K562 (cell line): ENCODE measurements around the gene SELENOK. TPM values are rescaled to one million over a fixed set of nuclear protein-coding genes. Genes with fewer than 3 reads are reported as not detected.

Experiments used
- ATAC-seq: fragments of 200-7000 bp; cut with Tn5 transposase; 3 replicates; pipeline ENCODE4 v1.9.1; 2020; ENCODE audit warnings: moderate library complexity
- BruUV-seq: library from RNA; stranded (reverse); fragments of 400-500 nt; replicated peaks from 2 replicates; lab custom pipeline; 2021; lab: Mats Ljungman, UMichigan
- CTCF ChIA-PET: fragments of 300-600 bp; formaldehyde crosslinking; extraction: SDS; loops from one replicate; lab custom pipeline; 2021; ENCODE audit warnings: low intra/inter-chr PET ratio; lab: Yijun Ruan, JAX
- POLR2A ChIA-PET: fragments of 300-600, 350-650 bp; sonication (Branson Sonifier 250); formaldehyde crosslinking; extraction: SDS; loops from one replicate; lab custom pipeline; 2021; ENCODE audit warnings: antibody characterized with exemption, inconsistent platforms; lab: Yijun Ruan, JAX
- DNase-seq, 4 experiments: peaks; one replicate each; pipeline versions ENCODE4 v3.0.0 to v3.0.0-alpha.2; 2011 to 2018; ENCODE audit warnings: low spot score in 3 of 4, mixed read lengths in 3 of 4; ENCODE audit errors: extremely low read depth in 1 of 4
- FAIRE-seq: peaks from 2 replicates; lab custom pipeline; 2011; peaks lifted over from hg19 to GRCh38; lab: Jason Lieb, UNC
- H2AFZ ChIP-seq: 2 replicates; pipeline ENCODE4 v1.6.0; 2011; ENCODE audit warnings: low read depth, low read length, control low read depth, inconsistent platforms
- H3K27ac ChIP-seq: fragments of 200-600 bp; 3 replicates; pipeline ENCODE4 v1.8.0; 2011; ENCODE audit warnings: low read depth, mild to moderate bottlenecking, control low read depth, inconsistent platforms, low read length, moderate library complexity, mixed read lengths; ENCODE audit errors: extremely low read depth
- H3K27me3 ChIP-seq, 2 experiments: fragments of 300-600 bp in 1 of 2; 2 replicates in 1 of 2; 3 replicates in 1 of 2; pipeline versions ENCODE4 v1.6.0 to v1.8.0; 2011; ENCODE audit warnings: inconsistent platforms in 2 of 2, low read length in 2 of 2, mild to moderate bottlenecking in 1 of 2, mixed read lengths in 1 of 2, moderate library complexity in 1 of 2; ENCODE audit not compliant: control insufficient read depth in 2 of 2, insufficient read depth in 2 of 2
- H3K36me3 ChIP-seq: fragments of 300-600 bp; 3 replicates; pipeline ENCODE4 v1.8.0; 2011; ENCODE audit warnings: mild to moderate bottlenecking, low read length, inconsistent platforms; ENCODE audit not compliant: control insufficient read depth, insufficient read depth
- H3K4me1 ChIP-seq, 2 experiments: fragments of 200-600 bp in 1 of 2; replicated peaks in 1 of 2; 2 replicates in 1 of 2; 3 replicates in 1 of 2; pipeline versions ENCODE4 v1.5.1 to v1.8.0; 2011; ENCODE audit warnings: inconsistent platforms in 2 of 2, low read length in 2 of 2, mild to moderate bottlenecking in 1 of 2, mixed read lengths in 1 of 2, moderate library complexity in 1 of 2; ENCODE audit not compliant: control insufficient read depth in 2 of 2, insufficient read depth in 2 of 2
- H3K4me2 ChIP-seq: 2 replicates; pipeline ENCODE4 v1.6.1; 2011; ENCODE audit warnings: low read length, control low read depth, inconsistent platforms, mixed read lengths; ENCODE audit not compliant: insufficient read depth
- H3K4me3 ChIP-seq: fragments of 200-600 bp; sonication (generic), shearing (Covaris generic); 2 replicates; pipeline ENCODE4 v1.5.1; 2016; ENCODE audit warnings: control low read depth, inconsistent platforms
- H3K79me2 ChIP-seq: fragments of 200-600 bp; 3 replicates; pipeline ENCODE4 v1.8.0; 2011; ENCODE audit warnings: low read length, inconsistent platforms; ENCODE audit not compliant: control insufficient read depth, insufficient read depth
- H3K9ac ChIP-seq, 2 experiments: 2 replicates each; pipeline versions ENCODE4 v1.6.0 to v1.6.1; 2011; ENCODE audit warnings: low read depth in 2 of 2, low read length in 2 of 2, control low read depth in 1 of 2, inconsistent platforms in 1 of 2, mild to moderate bottlenecking in 1 of 2, mixed read lengths in 1 of 2; ENCODE audit not compliant: insufficient read depth in 1 of 2
- H3K9me1 ChIP-seq: one replicate; pipeline ENCODE4 v1.6.0; 2011; ENCODE audit warnings: inconsistent platforms, mild to moderate bottlenecking, low read length, moderate library complexity; ENCODE audit not compliant: control insufficient read depth, insufficient read depth
- H3K9me3 ChIP-seq: replicated peaks from 2 replicates; pipeline ENCODE4 v1.5.1; 2011; ENCODE audit warnings: low read depth, low read length, inconsistent platforms; ENCODE audit not compliant: control insufficient read depth, insufficient read depth
- H4K20me1 ChIP-seq: replicated peaks from 2 replicates; pipeline ENCODE4 v1.6.1; 2011; ENCODE audit warnings: low read length, inconsistent platforms, mixed read lengths; ENCODE audit not compliant: control insufficient read depth, insufficient read depth
- ARID2 ChIP-seq: fragments of 450-650 bp; IDR thresholded peaks from 2 replicates; pipeline ENCODE4 v1.6.1; 2017; ENCODE audit warnings: antibody characterized with exemption, mild to moderate bottlenecking
- BMI1 ChIP-seq: fragments of 150-350 bp; IDR thresholded peaks from 2 replicates; pipeline ENCODE4 v1.6.1; 2014; ENCODE audit warnings: low read length
- CBFB ChIP-seq: sonication (generic); formaldehyde crosslinking; IDR thresholded peaks from 2 replicates; pipeline ENCODE4 v1.4.0; 2020; ENCODE audit warnings: mild to moderate bottlenecking, missing genetic modification reagents
- CHD1 ChIP-seq: fragments of 200-600 bp; sonication (generic); IDR thresholded peaks from one replicate; pipeline ENCODE4 v1.6.1; 2012; ENCODE audit warnings: mild to moderate bottlenecking, moderate library complexity, low read length, inconsistent platforms
- CXXC5 ChIP-seq: fragments of 250-450 bp; sonication (Bioruptor Pico); IDR thresholded peaks from 2 replicates; pipeline ENCODE4 v1.8.0; 2022; ENCODE audit warnings: inconsistent platforms, mild to moderate bottlenecking, moderate library complexity
- FOXJ3 ChIP-seq: sonication (generic); formaldehyde crosslinking; IDR thresholded peaks from 2 replicates; pipeline ENCODE4 v1.4.0; 2020; ENCODE audit warnings: mild to moderate bottlenecking, missing genetic modification reagents
- KDM2B ChIP-seq: fragments of 250-450 bp; sonication (Bioruptor Pico); IDR thresholded peaks from 2 replicates; pipeline ENCODE4 v1.8.0; 2021; ENCODE audit warnings: mild to moderate bottlenecking, moderate library complexity
- NFATC3 ChIP-seq: fragments of 450-650 bp; IDR thresholded peaks from 2 replicates; pipeline ENCODE4 v1.6.1; 2017; ENCODE audit warnings: mild to moderate bottlenecking
- NFYB ChIP-seq: IDR thresholded peaks from 2 replicates; pipeline ENCODE4 v1.6.1; 2011; ENCODE audit warnings: mild to moderate bottlenecking, moderate library complexity; ENCODE audit not compliant: insufficient read length; ENCODE audit errors: extremely low read depth
- NONO ChIP-seq, 2 experiments: fragments of 200-400 bp in 1 of 2; fragments of 450-650 bp in 1 of 2; formaldehyde crosslinking in 1 of 2; IDR thresholded peaks; 2 replicates each; pipeline ENCODE4 v1.6.1; 2017; ENCODE audit warnings: low read depth in 2 of 2, mild to moderate bottlenecking in 2 of 2, moderate library complexity in 2 of 2, low read length in 1 of 2
- NRF1 ChIP-seq, 2 experiments: fragments of 450-650 bp; IDR thresholded peaks in 1 of 2; conservative IDR thresholded peaks in 1 of 2; 2 replicates each; pipeline ENCODE4 v1.6.1; 2014; ENCODE audit warnings: mild to moderate bottlenecking in 2 of 2
- POLR2G ChIP-seq: fragments of 200-400 bp; formaldehyde crosslinking; IDR thresholded peaks from 2 replicates; pipeline ENCODE4 v1.6.1; 2017; ENCODE audit warnings: low read depth, mild to moderate bottlenecking, antibody characterized with exemption, low read length, moderate library complexity
- RBBP5 ChIP-seq: fragments of 200-600 bp; sonication (generic); IDR thresholded peaks from 2 replicates; pipeline ENCODE4 v1.6.1; 2012; ENCODE audit warnings: borderline replicate concordance, mild to moderate bottlenecking, low read length, control low read depth, inconsistent platforms; ENCODE audit not compliant: insufficient read depth, poor library complexity, severe bottlenecking
- SMARCE1 ChIP-seq: fragments of 450-650 bp; IDR thresholded peaks from 2 replicates; pipeline ENCODE4 v1.7.1; 2016; ENCODE audit warnings: mild to moderate bottlenecking
- TBP ChIP-seq: optimal IDR thresholded peaks from 2 replicates; pipeline ENCODE3; 2011; ENCODE audit warnings: low read depth, low read length, improper control_type of control experiment
- ZFPM2 ChIP-seq: fragments of 250-450 bp; sonication (Bioruptor Pico); IDR thresholded peaks from 2 replicates; pipeline ENCODE4 v1.5.1; 2022; ENCODE audit warnings: mild to moderate bottlenecking
- ZNF77 ChIP-seq: fragments of 250-450 bp; sonication (Bioruptor Pico); IDR thresholded peaks from 2 replicates; pipeline ENCODE4 v1.5.0; 2020
- ZNF830 ChIP-seq: fragments of 250-450 bp; sonication (Bioruptor Pico); IDR thresholded peaks from 2 replicates; pipeline ENCODE4 v1.5.0; 2021; ENCODE audit warnings: mild to moderate bottlenecking
- ZSCAN32 ChIP-seq: fragments of 450-650 bp; formaldehyde crosslinking; IDR thresholded peaks from 2 replicates; pipeline ENCODE4 v1.4.0; 2020; ENCODE audit warnings: mild to moderate bottlenecking, moderate library complexity
- WGBS: fragments of 100-300 bp; shearing (Covaris generic); methylation state at CpG from one replicate; pipeline ENCODE4 v1.1.6; 2016; ENCODE audit warnings: low coverage, mixed read lengths; ENCODE audit not compliant: insufficient coverage; ENCODE audit errors: missing lambda C conversion rate; 5-methylcytosine and 5-hydroxymethylcytosine counted together
- in situ Hi-C: fragments of 300-500 bp; cut with MboI; formaldehyde crosslinking; loops from 4 replicates; pipeline ENCODE4 v1.15.0; 2018; ENCODE audit warnings: inconsistent platforms, mixed read lengths
- intact Hi-C: fragments of 100-400 bp; cut with micrococcal nuclease; formaldehyde crosslinking; loops from 2 replicates; pipeline ENCODE4 v1.14.2; 2022
- polyA plus RNA-seq, 8 experiments: library from polyadenylated mRNA; depleted of rRNA in 4 of 8; stranded (reverse) in 5 of 8; unstranded in 3 of 8; fragments of >200 nt; fragmentation: Nextera tagmentation in 2 of 8; fragmentation: Illumina TruSeq in 1 of 8; extraction: Ambion mirVana in 2 of 8; extraction: Trizol in 1 of 8; gene quantifications; 2 replicates each; pipeline versions ENCODE4 v1.2.1 to v1.2.3, GENCODE V29; 2011 to 2014; ENCODE audit warnings: inconsistent platforms in 1 of 8, missing spikeins in 1 of 8
- total RNA-seq, 7 experiments: library from RNA; depleted of rRNA in 6 of 7; stranded (reverse); fragments of >200 nt in 6 of 7; fragmentation: Illumina TruSeq in 2 of 7; extraction: Trizol in 2 of 7; gene quantifications; 2 replicates each; pipeline versions ENCODE4 v1.2.1 to v1.2.3, GENCODE V29; 2011 to 2021; ENCODE audit warnings: low replicate concordance in 1 of 7
- TF ChIP-seq, protein P1 (sequence below), 2 experiments: fragments of 450-650 bp; IDR thresholded peaks; 2 replicates each; pipeline ENCODE4 v1.6.1; 2018; ENCODE audit warnings: mild to moderate bottlenecking in 2 of 2, low read depth in 1 of 2; ENCODE audit not compliant: partially characterized antibody in 2 of 2

Gene SELENOK
- total and polyA plus RNA-seq, 9 of the 15 experiments (the other 6 are each of a cell fraction or from before 2014, with no cell fraction given) = 18.3 to 164 (median 34.8) TPM

DNA sequence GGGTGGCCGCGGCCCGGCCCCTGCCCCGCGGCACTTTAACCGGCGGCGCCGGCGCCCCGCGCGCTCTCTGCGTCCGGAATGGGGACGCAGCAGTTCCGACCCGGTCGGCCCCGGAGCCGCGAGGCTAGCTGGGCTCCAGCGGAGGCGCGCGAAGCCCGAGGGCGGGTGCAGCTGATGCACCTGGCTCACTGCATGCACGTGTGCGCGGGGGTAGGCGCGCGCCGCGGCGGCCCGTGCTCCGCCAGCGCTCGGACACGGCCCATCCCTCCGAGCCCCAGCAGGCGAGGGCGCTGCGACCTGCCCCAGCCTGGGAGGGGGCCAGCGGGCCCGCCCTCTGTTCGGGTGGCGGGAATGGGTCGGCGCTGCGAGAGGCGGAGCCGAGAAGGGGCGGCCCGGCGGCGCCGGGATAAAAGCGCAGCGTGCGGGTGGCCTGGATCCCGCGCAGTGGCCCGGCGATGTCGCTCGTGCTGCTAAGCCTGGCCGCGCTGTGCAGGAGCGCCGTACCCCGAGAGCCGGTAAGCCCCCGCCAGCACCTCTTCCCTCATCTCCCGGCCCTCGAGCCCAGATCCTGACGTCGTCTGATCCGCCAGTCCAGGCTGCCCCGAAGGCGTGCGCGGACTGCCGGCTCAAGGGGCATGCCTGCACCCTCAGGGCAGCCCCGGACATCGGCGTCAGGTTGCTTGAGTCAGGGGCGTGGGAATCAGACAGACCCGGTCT is 45.4 kb downstream of the SELENOK start, which contains the start of the genes CHDH and IL17RB:
Gene CHDH, minus strand, starts transcription at position 286 of the 717 bp plus-strand sequence. CDS start 22,411 bp downstream, outside the sequence.
Gene IL17RB, plus strand, starts transcription at position 435 of the 717 bp plus-strand sequence. Its CDS starts 21 bp downstream, at position 456.
- H3K9me1 ChIP-seq = no peaks in the 10 kb centered on the region
- peaks cover 0 to 13% of the 10 kb centered on the region in 2 experiments; a peak in 2 of 5 replicates for H3K4me1 ChIP-seq
- no peaks in the 10 kb centered on the region for H4K20me1 ChIP-seq
- BruUV-seq = no TSS peak
- ChIA-PET POLR2A (interaction anchor here (0.5 to 0.6 kb wide), 2 partner anchors 13 to 311 kb away, joined by 3 read pairs; no protein-coding TSS in a partner anchor), CTCF (no interaction called here)
- H2AFZ ChIP-seq = 0 out of 2 replicates have a peak within 1 kb of the TSS, but pooled peaks have one; percentile 32
- H3K27ac ChIP-seq = no peak within 1 kb of the TSS
- peak within 1 kb of the TSS; percentile 14 to 71; a peak in 2 of 4 replicates for H3K9ac ChIP-seq
- H3K79me2 ChIP-seq = no peaks in the 10 kb centered on the region
- H3K9me3 ChIP-seq = no peaks in the 10 kb centered on the region
- FAIRE-seq (no peak), DNase-seq (peak; percentile 35 to 61 (median 50)), ATAC-seq (peak; percentile 85)
- 29% methylated on average over 33 of the region's 91 CpGs for WGBS
- 0 out of 2 replicates have a peak within 1 kb of the TSS, but pooled peaks have one; percentile 18 for H3K4me2 ChIP-seq
- intact Hi-C loops (no loop called here), in situ Hi-C loops (no loop called here)
- peak within 1 kb of the TSS; percentile 19 for H3K4me3 ChIP-seq
- peaks cover 0 to 25% of the 10 kb centered on the region in 2 experiments; a peak in 3 of 5 replicates for H3K27me3 ChIP-seq
- H3K36me3 ChIP-seq = no peaks in the 10 kb centered on the region
- TF ChIP-seq CBFB (CRISPR knock-in tag) (no peak), NFATC3 (no peak), NRF1 (conservative IDR thresholded peaks at IDR 0.05 in 1 of 2, IDR thresholded peaks at IDR 0.05 in 1 of 2) (peak in 1 of 2 experiments; percentile 29; a peak in 2 of 4 replicates), NFYB (no peak), CHD1 (no peak), FOXJ3 (no peak), ARID2 (no peak), POLR2G (peak; percentile 44), NONO (IDR thresholded peaks at IDR 0.05; ENCODE audit: low read depth in 2 of 2, low read length in 1 of 2) (no peak), TBP (peak; percentile 29), ZSCAN32 (CRISPR knock-in tag) (no peak), ZNF830 (CRISPR knock-in tag) (no peak), RBBP5 (peak; percentile 45), CXXC5 (CRISPR knock-in tag) (0 out of 2 replicates have a peak, but pooled peaks have one; percentile 15), SMARCE1 (no peak), ZNF77 (CRISPR knock-in tag) (no peak), BMI1 (no peak), ZFPM2 (CRISPR knock-in tag) (no peak), KDM2B (no peak)
- TF ChIP-seq, protein P1, sequence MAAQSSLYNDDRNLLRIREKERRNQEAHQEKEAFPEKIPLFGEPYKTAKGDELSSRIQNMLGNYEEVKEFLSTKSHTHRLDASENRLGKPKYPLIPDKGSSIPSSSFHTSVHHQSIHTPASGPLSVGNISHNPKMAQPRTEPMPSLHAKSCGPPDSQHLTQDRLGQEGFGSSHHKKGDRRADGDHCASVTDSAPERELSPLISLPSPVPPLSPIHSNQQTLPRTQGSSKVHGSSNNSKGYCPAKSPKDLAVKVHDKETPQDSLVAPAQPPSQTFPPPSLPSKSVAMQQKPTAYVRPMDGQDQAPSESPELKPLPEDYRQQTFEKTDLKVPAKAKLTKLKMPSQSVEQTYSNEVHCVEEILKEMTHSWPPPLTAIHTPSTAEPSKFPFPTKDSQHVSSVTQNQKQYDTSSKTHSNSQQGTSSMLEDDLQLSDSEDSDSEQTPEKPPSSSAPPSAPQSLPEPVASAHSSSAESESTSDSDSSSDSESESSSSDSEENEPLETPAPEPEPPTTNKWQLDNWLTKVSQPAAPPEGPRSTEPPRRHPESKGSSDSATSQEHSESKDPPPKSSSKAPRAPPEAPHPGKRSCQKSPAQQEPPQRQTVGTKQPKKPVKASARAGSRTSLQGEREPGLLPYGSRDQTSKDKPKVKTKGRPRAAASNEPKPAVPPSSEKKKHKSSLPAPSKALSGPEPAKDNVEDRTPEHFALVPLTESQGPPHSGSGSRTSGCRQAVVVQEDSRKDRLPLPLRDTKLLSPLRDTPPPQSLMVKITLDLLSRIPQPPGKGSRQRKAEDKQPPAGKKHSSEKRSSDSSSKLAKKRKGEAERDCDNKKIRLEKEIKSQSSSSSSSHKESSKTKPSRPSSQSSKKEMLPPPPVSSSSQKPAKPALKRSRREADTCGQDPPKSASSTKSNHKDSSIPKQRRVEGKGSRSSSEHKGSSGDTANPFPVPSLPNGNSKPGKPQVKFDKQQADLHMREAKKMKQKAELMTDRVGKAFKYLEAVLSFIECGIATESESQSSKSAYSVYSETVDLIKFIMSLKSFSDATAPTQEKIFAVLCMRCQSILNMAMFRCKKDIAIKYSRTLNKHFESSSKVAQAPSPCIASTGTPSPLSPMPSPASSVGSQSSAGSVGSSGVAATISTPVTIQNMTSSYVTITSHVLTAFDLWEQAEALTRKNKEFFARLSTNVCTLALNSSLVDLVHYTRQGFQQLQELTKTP (IDR thresholded peaks at IDR 0.05; ENCODE audit: low read depth in 1 of 2, partially characterized antibody in 2 of 2) = no peak
